AG10803 (cell line): ENCODE data around the gene CYTH3.

ENCODE experiments used
- DNase-seq: peaks from one replicate; pipeline ENCODE4 v3.0.0; 2010; ENCODE audit warnings: low read depth
- H3K4me3 ChIP-seq: 2 replicates; pipeline ENCODE4 v1.5.1; 2011; ENCODE audit warnings: mild to moderate bottlenecking, low read length, control low read depth
- CTCF ChIP-seq: conservative IDR thresholded peaks from 2 replicates; pipeline ENCODE4 v1.5.1; 2011; ENCODE audit warnings: mild to moderate bottlenecking, low read length, control low read depth, inconsistent platforms

CYTH3 gene

DNA sequence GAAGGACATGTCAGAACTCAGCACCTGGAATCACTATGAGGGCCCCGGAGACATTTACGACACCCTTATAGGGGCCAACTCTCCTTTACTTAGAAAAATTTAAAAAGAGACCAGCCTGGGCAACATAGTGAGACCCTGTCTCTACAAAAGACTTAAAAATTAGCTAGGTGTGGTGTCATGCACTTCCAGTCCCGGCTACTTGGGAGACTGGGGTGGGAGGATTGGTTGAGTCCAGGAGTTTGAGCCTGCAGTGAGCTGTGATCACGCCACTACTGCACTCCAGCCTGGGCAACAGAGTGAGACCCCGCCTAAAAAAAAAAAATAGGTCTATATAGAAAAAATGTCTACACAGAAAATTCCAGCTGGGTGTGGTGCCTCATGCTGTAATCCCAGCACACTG lies 7.5 kb upstream of the CYTH3 start:
- no peak overlapping the region for H3K4me3 ChIP-seq
- no peak for TF ChIP-seq CTCF
- DNase-seq, result no peak

GRCh38 chr7:6279341-6279740 lies 6.9 kb upstream of the CYTH3 start:
- H3K4me3 ChIP-seq, result no peak overlapping the region
- no peak for TF ChIP-seq CTCF
- no peak for DNase-seq

GRCh38 chr7:6278749-6279310 lies 6.4 kb upstream of the CYTH3 start:
- DNase-seq, result peak; percentile 38
- no peak overlapping the region for H3K4me3 ChIP-seq
- TF ChIP-seq CTCF, result no peak

DNA sequence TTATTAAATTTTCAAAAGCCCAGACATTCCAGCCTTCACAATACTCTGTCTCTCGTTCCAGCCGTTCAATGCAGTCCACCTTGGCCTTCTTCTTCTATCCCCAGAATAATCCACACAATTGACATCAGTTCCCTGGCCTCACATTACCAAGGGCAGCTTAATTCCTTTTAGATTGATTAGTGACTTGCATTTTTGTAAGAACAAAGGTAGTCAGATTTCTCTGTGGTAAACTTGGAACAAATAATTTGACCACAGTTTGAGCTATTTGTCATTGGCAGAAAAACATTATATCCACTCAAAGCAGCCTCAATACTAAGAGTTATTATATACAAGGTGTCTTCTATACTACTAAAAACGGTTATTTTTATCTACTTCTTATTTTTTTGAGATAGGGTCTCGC lies 5.1 kb upstream of the CYTH3 start:
- no peak overlapping the region for H3K4me3 ChIP-seq
- no peak for TF ChIP-seq CTCF
- peak; percentile 43 for DNase-seq

- peak; percentile 37 for DNase-seq
- no peak overlapping the region for H3K4me3 ChIP-seq
- TF ChIP-seq CTCF, result no peak
Observed at GRCh38 chr7:6276911-6277408, 4.5 kb upstream of the CYTH3 start.

- no peak for TF ChIP-seq CTCF
- H3K4me3 ChIP-seq, result no peak overlapping the region
- no peak for DNase-seq
Observed at GRCh38 chr7:6274743-6275142, 2.3 kb upstream of the CYTH3 start.

DNA sequence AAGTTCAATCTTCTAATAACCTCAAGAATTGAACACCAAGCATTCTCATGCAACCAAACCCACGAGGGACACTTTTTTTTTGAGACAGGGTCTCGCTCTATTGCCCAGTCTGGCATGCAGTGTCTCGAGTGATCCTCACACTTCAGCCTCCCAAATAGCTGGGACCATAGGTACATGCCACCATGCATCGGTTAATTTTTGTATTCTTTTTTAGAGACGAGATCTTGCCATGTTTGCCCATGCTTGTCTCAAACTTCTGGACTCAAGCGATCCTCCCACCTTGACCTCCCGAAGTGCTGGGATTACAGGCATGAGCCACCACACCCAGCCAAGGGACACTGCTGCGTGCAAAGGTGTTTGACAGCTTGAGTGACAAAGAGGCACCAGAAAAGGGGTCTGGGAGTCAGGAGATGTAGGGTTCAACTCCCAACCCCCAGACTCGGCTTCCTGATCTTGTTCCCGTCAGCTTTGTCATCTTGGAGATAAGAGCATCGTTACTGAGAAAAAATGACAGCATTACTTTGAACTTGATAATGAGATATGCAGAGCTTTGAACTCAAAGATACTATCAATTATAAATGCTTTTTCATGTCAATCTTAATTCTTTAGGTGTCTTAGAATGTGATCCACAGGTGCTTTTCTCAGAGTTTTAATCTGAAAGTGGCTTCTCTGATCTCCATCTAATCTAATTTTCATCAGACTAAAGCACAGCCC lies 1.6 kb upstream of the CYTH3 start:
- DNase-seq, result no peak
- H3K4me3 ChIP-seq, result no peak overlapping the region

More for the DNA sequence above, 1.6 kb upstream of the CYTH3 start:
- no peak for TF ChIP-seq CTCF
